Measurements from ENCODE around the gene DDX10. TPM values are rescaled to one million over a fixed set of nuclear protein-coding genes. Genes with fewer than 3 reads are reported as not detected.

DDX10 gene
- total RNA-seq, 1 experiment from 2014 or later, result 48.3 TPM

- Histone ChIP-seq H3K9me3 (ENCODE audit: control insufficient read depth, low read depth, low read length) (no peaks in the 10 kb centered on the region), H3K14ac (ENCODE audit: insufficient read depth, low read length) (no peak overlapping the region), H3K79me2 (ENCODE audit: insufficient read depth, low read length) (no peaks in the 10 kb centered on the region), H3K4ac (ENCODE audit: low read depth, low read length) (no peak overlapping the region), H2BK20ac (ENCODE audit: low read depth, low read length, poor library complexity, severe bottlenecking) (no peak overlapping the region), H4K5ac (ENCODE audit: insufficient read length, low read depth, low read length) (no peak overlapping the region), H2AK5ac (ENCODE audit: insufficient read length, low read length) (no peak overlapping the region), H3K23me2 (ENCODE audit: insufficient read length, low read depth, low read length, poor library complexity, severe bottlenecking) (no peaks in the 10 kb centered on the region), H2BK5ac (ENCODE audit: insufficient read length, low read length) (no peak overlapping the region), H2BK15ac (ENCODE audit: low read depth, low read length) (no peak overlapping the region), H2BK120ac (ENCODE audit: low read depth, low read length, poor library complexity, severe bottlenecking) (no peak overlapping the region), H3K4me1 (ENCODE audit: insufficient read depth, low read length) (no peaks in the 10 kb centered on the region), H3K79me1 (ENCODE audit: insufficient read depth, low read depth, low read length, poor library complexity, severe bottlenecking) (no peaks in the 10 kb centered on the region), H4K20me1 (ENCODE audit: control insufficient read depth, insufficient read depth, insufficient read length) (no peaks in the 10 kb centered on the region), H2BK12ac (ENCODE audit: insufficient read length, low read depth, low read length) (no peak overlapping the region), H2AFZ (ENCODE audit: low read length) (no peak overlapping the region), H3K9ac (ENCODE audit: extremely low read depth, insufficient read length, low read length) (no peak overlapping the region), H4K91ac (ENCODE audit: insufficient read length, low read depth, low read length) (no peak overlapping the region), H3T11ph (ENCODE audit: low read length) (no peak overlapping the region), H3K18ac (ENCODE audit: insufficient read length, low read depth, low read length) (no peak overlapping the region), H4K8ac (replicated peaks; ENCODE audit: insufficient read length, low read depth, low read length) (no peak overlapping the region), H3K4me2 (ENCODE audit: insufficient read depth, insufficient read length, low read length) (no peak overlapping the region), H3K56ac (ENCODE audit: insufficient read length, low read depth, low read length) (no peak overlapping the region), H3K23ac (ENCODE audit: insufficient read length, low read depth, low read length) (no peak overlapping the region), H3K27ac (ENCODE audit: insufficient read length, low read depth, low read length) (no peak overlapping the region), H3K27me3 (ENCODE audit: insufficient read depth, low read length) (no peaks in the 10 kb centered on the region)
- H3K36me3 Mint-ChIP-seq (ENCODE audit: insufficient read depth in 1 of 3, low read depth in 3 of 3), result no peaks in the 10 kb centered on the region; a peak in 1 of 7 replicates
- no CpG with 5 or more reads among the region's 2 CpGs for WGBS (ENCODE audit: extremely low coverage, insufficient read length, low lambda C conversion rate)
- TF ChIP-seq CTCF (conservative IDR thresholded peaks at IDR 0.05), result no peak
- DNase-seq, result no peak
- H3K4me3 Mint-ChIP-seq, result no peak overlapping the region
- no peaks in the 10 kb centered on the region for H3K27me3 Mint-ChIP-seq (ENCODE audit: low read depth)
- 0 out of 4 replicates have a peak, but pooled peaks cover 0 to 3% of the 10 kb centered on the region in 2 experiments for H3K4me1 Mint-ChIP-seq
- H3K27ac Mint-ChIP-seq, result no peak overlapping the region
- no peaks in the 10 kb centered on the region for H3K9me3 Mint-ChIP-seq
These were observed 140.2 kb downstream of the DDX10 start for GRCh38 chr11:108805030-108805429.
